GM19467 (cell line): Measurements from ENCODE around the gene IGF1R.
"Not testable (repeated sequence)": the region's sequence is repeated elsewhere in the genome, so short reads cannot be mapped to it uniquely, and the experiment has no call there.

Experiments
- ATAC-seq: cut with Tn5 transposase; IDR thresholded peaks from one replicate; pipeline ENCODE4 v1.9.1; 2021; ENCODE audit warnings: mild to moderate bottlenecking, moderate library complexity; ENCODE audit not compliant: unreplicated experiment

IGF1R gene

DNA sequence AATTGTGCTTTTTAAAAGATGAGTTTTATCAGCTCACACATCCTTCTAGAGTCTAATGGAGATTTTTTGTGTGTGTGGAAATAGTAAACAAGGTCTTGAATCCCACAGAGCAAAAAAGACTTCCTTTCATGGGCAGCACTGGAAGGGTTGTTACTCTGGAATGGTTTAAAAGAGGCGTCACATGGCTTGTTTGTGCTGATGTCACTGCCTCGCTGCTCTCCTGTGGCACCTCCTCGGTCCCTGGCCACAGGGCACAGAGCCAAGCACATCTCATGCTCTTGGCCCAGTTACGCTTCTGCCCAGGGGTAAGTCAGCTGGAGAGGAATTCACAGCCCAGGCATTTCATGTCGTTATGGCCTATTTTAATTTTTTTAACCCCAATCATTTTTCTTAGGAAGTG is 306.1 kb downstream of the IGF1R start:
- no peak for ATAC-seq

DNA sequence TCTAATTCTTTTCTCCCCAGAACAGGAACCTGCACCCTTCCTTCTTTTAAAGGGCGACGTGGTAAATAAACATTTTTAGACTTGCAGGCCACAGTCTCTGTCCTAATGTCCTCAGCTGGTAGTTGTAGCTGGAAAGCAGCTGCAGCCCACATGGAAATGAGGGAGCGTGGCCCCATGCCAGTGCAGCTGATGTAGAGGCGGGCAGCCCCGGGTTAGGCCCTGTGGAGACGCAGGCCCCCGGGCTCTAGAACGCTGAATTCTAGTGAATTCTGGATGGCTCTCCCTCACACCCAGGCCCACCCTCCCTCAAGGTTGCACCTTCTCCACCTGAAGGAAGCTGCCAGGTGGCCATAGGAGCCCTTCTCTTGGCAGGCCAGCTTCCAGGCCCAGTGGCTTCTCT is 307.0 kb downstream of the IGF1R start:
- no peak for ATAC-seq

DNA sequence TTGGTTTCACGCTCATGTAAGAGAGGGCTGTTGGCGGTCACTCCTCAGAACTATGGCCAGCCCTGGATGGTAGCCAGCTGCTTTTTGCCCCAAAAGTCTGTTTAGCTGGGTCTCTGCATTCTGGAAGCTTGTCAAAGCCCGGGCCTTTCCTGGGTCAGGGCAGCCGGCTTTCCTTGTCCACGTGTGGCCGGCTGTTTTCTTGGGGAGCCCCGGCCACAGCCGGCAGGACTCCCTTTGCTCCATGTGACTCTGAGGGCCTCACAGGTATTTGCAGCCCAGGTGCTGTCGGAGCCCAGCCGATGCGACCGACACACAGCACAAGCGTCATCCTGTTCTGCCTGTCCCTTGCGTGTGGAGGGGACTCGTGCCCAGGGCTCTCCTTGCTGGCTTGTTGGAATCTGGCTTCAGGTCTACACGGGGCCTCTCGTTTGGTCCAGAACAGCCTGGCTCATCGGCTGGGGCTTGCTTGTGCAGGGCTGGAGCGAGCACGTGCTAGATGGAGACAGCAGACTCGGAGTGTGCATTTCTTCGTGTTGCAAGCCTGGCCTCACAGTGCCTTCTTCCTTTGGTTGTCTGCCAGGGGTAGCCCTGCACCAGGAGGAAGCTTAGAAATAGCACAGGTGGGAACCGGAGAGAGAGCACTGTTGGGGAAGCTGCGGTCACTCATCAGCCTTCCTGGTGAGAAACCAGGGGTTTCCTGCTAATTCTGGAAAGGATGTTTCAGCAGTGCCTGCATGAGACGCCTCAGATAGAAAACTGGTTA is 307.8 kb downstream of the IGF1R start:
- ATAC-seq, result no peak

DNA sequence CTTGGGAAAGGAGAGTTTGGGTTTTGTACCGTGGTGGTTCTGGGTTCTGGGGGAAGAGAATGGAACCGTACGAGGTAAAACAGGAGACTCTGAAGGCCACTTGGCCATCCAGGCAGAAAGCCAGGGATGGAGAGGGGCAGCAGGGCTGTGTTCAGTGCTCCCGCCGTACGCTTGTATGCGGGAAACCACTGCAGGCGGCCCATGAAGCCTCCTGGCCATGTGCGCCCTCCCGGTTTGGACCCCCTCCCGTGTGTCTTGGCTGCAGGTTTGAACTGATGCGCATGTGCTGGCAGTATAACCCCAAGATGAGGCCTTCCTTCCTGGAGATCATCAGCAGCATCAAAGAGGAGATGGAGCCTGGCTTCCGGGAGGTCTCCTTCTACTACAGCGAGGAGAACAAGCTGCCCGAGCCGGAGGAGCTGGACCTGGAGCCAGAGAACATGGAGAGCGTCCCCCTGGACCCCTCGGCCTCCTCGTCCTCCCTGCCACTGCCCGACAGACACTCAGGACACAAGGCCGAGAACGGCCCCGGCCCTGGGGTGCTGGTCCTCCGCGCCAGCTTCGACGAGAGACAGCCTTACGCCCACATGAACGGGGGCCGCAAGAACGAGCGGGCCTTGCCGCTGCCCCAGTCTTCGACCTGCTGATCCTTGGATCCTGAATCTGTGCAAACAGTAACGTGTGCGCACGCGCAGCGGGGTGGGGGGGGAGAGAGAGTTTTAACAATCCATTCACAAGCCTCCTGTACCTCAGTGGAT is 308.6 kb downstream of the IGF1R start:
- no peak for ATAC-seq

DNA sequence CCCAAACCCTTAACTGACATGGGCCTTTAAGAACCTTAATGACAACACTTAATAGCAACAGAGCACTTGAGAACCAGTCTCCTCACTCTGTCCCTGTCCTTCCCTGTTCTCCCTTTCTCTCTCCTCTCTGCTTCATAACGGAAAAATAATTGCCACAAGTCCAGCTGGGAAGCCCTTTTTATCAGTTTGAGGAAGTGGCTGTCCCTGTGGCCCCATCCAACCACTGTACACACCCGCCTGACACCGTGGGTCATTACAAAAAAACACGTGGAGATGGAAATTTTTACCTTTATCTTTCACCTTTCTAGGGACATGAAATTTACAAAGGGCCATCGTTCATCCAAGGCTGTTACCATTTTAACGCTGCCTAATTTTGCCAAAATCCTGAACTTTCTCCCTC is 309.3 kb downstream of the IGF1R start:
- ATAC-seq, result no peak

DNA sequence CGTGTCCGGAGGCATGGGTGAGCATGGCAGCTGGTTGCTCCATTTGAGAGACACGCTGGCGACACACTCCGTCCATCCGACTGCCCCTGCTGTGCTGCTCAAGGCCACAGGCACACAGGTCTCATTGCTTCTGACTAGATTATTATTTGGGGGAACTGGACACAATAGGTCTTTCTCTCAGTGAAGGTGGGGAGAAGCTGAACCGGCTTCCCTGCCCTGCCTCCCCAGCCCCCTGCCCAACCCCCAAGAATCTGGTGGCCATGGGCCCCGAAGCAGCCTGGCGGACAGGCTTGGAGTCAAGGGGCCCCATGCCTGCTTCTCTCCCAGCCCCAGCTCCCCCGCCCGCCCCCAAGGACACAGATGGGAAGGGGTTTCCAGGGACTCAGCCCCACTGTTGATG is 309.7 kb downstream of the IGF1R start:
- ATAC-seq, result no peak

DNA sequence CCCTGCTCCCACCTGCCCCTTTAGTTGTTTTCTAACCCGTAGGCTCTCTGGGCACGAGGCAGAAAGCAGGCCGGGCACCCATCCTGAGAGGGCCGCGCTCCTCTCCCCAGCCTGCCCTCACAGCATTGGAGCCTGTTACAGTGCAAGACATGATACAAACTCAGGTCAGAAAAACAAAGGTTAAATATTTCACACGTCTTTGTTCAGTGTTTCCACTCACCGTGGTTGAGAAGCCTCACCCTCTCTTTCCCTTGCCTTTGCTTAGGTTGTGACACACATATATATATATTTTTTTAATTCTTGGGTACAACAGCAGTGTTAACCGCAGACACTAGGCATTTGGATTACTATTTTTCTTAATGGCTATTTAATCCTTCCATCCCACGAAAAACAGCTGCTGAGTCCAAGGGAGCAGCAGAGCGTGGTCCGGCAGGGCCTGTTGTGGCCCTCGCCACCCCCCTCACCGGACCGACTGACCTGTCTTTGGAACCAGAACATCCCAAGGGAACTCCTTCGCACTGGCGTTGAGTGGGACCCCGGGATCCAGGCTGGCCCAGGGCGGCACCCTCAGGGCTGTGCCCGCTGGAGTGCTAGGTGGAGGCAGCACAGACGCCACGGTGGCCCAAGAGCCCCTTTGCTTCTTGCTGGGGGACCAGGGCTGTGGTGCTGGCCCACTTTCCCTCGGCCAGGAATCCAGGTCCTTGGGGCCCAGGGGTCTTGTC is 310.7 kb downstream of the IGF1R start:
- no peak for ATAC-seq

DNA sequence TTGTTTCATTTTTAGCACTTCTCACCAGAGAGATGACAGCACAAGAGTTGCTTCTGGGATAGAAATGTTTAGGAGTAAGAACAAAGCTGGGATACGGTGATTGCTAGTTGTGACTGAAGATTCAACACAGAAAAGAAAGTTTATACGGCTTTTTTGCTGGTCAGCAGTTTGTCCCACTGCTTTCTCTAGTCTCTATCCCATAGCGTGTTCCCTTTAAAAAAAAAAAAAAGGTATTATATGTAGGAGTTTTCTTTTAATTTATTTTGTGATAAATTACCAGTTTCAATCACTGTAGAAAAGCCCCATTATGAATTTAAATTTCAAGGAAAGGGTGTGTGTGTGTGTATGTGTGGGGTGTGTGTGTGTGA is 311.3 kb downstream of the IGF1R start:
- ATAC-seq, result no peak

DNA sequence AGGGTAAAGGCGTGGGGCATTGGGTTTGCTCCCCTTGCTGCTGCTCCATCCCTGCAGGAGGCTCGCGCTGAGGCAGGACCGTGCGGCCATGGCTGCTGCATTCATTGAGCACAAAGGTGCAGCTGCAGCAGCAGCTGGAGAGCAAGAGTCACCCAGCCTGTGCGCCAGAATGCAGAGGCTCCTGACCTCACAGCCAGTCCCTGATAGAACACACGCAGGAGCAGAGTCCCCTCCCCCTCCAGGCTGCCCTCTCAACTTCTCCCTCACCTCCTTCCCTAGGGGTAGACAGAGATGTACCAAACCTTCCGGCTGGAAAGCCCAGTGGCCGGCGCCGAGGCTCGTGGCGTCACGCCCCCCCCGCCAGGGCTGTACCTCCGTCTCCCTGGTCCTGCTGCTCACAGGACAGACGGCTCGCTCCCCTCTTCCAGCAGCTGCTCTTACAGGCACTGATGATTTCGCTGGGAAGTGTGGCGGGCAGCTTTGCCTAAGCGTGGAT is 312.3 kb downstream of the IGF1R start:
- no peak for ATAC-seq

DNA sequence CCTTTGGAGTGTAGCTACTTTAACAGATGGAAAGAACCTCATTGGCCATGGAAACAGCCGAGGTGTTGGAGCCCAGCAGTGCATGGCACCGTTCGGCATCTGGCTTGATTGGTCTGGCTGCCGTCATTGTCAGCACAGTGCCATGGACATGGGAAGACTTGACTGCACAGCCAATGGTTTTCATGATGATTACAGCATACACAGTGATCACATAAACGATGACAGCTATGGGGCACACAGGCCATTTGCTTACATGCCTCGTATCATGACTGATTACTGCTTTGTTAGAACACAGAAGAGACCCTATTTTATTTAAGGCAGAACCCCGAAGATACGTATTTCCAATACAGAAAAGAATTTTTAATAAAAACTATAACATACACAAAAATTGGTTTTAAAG is 315.1 kb downstream of the IGF1R start:
- ATAC-seq, result no peak

DNA sequence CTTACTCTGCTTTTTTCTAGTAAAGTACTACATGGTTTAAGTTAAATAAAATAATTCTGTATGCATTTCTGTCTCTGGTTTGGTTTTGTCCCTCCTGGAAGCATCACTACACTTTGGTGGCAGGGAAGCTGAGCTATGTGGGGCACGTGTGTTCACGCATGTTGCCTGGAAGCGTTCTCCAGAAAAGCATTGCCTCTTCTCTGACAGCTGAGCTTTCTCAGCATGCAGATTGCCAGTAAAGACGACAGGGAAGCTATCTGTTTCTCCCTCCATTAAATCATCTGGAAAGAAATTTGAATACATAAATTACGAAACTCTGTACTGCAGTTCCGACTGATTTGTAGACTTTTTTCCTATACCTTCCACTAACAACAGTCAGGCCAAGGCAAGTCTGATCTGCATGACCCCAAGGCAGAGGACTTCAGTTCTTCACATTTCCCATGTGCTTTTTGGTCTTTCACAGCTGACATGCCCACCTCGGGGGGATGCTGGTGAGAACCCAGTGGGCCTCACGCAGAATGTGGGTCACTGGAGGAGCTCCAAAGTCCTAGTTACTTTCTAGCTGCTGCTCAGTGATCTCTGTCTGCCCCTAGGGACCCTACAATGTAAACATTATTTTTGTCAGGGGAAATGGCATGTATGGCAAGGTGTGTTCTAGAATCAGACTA is 316.3 kb downstream of the IGF1R start:
- no peak for ATAC-seq

DNA sequence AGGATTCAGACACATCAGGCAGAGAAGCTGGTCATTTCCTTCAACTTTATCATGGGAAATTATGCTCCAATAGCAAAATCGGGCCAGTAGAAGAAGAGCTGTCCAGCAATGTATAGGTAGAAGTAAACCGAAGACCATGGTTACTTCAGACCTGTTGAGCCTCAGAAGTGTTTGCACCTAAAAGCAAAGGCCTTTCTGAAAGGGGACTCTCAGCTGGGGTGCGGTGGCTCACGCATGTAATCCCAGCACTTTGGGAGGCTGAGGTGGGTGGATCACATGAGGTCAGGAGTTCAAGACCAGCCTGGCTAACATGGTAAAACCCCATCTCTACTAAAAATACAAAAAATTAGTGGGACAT is 316.8 kb downstream of the IGF1R start:
- ATAC-seq, result not testable (repeated sequence)

DNA sequence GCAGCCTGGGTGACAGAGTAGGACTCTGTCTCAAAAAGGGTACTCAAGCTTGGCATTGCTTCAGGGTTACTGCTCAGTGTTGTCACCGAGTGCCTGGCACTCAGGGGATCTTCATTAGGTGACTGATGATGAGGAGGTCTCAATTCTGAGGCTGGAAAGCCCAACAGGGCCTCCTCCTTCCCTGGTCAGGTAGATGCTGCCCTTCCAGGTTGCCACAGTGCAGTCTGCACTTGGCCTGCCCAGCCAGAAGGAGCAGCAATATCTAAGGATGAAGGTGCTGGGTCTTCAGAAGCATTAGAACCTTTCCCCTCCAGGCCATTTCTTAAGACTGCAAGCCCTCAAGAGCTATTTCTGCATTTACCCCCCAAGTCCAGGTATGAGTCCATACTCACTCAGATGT is 317.3 kb downstream of the IGF1R start:
- ATAC-seq, result no peak

DNA sequence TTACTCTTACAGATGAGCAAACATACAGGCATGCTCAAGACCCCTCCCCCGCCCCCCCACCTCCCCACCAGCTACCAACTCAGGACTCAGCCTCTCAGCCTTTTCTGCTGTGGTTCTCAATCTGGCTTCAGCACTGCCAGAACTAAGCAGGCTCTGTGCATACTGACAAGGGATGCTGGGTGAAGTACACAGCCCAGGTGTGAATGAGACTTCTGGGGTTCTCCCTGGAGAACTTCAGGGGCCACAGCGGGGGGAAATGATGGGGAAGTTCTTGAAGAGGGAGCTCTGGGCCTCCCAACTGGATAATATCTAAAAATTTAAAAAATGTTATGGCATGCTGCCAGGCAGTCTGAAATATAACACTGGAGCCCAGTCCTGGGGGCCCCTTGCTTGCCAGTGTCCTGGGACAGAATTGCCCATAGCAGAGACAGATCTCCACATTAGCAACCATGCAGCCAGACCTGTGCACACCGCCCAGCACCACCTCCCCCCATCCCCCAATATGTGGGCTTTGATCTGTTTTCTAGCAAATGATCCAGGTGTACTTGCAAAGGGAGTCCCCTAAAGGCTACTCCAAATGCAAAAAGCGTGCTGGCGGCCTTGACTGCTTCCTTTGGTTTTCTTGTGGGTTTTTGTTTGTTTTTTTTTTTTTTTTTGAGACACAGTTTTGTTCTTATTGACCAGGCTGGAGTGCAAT is 317.9 kb downstream of the IGF1R start:
- no peak for ATAC-seq

DNA sequence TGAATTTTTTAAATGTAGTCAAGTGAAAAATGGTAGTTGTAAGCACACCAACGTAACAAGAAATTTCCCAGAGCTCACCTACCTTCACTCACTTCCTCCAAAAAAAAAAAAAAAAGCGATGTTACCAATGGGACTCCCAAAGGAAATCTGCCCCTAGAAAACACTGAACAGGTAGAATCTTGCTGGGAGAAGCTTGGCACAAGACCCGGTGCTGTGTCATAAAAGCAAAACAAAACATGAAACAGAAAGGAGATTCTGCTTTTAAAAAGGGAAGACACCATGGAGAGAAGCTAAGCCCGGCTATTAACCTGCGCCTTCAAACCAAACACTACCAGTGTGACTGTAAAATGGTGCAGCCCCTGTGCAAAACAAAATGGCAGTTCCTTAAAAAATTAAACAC is 318.8 kb downstream of the IGF1R start:
- no peak for ATAC-seq

DNA sequence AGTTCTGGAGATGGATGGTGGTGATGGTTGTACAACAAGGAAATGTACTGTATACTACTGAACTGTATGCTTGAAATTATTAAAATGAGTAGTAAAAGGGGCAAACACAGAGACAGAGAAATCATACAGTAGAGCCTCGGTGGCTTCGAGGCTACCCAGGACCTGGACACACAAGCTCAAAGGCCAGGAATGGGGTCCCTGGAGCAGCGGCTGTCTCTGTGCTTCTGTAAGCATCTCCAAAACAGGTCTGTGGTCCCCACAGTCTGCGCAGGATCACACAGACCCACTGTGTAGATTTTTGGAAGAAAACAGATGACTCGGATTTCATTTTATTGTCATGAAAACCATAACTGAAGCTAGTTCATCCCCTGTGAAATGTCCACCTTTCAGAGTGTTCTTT is 319.6 kb downstream of the IGF1R start:
- ATAC-seq, result no peak

DNA sequence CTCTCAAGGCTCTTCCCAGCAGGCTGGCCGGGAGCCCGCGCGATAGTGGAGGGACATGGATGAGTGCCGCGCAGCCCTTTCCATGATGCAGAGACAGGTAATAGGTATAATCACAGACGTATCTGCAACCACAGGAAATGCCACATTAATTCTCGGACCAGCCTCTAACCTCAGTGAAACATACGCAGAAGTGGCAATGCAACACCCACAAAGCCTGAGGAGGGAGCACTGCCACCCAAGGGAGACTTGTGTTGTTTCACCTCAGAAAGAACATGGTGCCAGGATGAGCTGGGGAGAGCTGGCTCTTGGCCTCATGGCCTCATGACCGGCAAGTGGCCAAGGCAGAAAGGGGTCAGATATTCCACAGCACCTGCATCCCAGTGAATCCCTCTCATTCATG is 320.2 kb downstream of the IGF1R start:
- ATAC-seq, result no peak

DNA sequence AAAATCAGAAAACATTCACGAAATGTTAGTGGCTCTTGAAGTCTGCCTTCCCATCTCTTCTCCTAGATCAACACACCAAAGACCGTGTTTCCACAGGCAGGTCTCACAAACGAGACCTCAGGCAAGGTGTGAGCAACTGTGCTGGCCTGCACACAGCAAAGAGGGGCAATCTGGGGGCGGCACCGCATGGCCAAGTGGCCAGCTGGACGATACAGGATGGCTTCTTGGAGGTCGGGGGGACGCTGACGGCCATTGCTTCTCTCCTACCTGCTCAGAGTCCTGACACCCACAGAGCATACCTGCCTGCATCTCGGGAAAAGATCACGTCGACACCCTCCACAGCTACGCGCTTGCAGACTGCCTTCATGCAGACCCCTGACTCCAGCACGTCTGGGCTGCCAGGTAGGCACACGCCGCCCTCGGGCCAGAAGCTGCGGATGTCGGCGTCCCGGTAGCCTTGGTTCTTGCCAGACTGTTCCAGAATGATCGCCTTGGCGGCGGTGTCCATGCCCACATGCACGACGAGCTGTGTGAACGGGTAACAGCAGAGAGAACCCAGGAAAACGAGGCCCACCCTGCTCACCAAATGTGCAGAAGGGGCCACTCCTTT is 320.9 kb downstream of the IGF1R start:
- ATAC-seq, result no peak

DNA sequence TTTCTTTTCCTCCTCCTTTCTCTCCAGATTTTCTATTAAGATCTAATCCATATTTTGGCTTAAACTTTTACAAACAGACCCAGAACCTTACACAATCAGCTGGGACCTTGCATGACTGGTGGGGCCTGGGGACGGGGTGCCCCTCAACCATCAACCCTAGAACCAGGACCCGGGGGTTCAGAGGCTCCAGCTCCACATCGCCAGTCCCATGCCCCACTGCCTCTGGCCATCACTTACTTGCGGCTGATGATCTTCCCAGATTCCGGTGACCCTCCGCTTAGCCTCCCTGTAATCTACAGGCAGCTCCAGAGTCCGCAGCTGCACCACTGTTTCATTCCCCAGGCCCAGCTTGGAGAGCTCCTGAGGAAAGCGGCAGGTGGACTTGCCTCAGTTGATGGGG is 322.5 kb downstream of the IGF1R start:
- no peak for ATAC-seq

DNA sequence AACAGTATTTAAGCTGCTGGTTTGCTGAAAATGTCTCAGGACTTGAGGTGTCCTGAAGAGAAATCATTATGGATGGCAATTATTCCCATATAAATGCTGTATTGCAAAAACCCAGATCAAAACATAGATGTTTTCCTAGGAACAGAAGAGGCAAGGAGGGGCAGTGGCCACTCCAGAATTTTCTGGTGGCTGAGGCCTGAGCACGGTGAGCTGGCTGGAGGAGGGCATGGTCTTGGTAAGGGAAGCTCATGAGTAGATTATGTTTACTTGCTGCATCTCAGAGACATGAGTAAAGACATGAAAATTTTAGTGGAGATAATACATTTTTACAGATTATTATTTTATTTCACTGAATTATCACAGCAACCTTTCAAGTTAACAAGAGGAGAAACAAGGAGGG is 328.2 kb downstream of the IGF1R start:
- ATAC-seq, result no peak
